Stimulated activated CD8-positive, alpha-beta memory T cell treated with anti-CD3 and anti-CD28 coated beads, Interleukin-2, amount 100 ng/mL, for 48 hours (primary cell): ENCODE results near the gene ITGB7.

Experiments
- DNase-seq, 2 donors: peaks; one replicate each; pipeline ENCODE4 v3.0.0-alpha.2; 2020; ENCODE audit warnings: low read depth in 2 of 2

Gene ITGB7

DNA sequence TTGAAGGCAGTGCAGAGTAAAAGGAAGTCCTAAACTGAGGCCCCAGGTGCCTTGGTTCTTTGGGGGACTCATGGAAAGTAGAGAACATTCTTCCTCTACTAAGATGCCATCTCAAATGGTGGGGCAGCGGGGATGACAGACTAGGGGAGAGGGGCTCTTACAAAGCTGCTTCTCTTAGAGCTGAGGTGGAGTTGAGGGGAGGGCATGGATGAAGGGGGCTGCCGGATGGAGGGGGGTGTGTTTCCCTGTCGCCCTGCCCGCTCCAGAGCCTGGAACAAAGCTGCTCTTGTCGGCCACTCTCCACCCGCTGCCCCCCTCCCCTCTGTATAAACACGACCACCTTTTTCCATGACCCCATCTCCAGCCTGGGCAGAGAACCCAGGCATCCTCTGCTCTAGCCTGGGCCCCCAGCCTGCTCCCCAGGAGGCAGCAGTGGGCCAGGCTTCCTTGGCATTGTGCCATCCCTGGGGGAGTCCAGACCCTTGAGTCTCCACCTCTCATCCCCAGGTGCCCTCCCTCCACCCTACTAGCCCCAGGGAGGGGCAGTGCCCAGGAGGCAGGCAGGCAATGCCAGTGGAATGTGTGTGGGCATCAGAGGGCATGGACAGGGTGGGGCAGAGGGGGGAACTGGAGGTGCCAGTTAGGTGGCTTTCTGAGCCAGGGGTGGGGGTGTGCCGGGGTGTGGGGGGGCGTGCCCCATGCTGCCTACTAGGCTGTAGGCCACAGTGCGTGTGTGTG, 23.2 kb upstream of the ITGB7 start:
- DNase-seq, result no peak

DNA sequence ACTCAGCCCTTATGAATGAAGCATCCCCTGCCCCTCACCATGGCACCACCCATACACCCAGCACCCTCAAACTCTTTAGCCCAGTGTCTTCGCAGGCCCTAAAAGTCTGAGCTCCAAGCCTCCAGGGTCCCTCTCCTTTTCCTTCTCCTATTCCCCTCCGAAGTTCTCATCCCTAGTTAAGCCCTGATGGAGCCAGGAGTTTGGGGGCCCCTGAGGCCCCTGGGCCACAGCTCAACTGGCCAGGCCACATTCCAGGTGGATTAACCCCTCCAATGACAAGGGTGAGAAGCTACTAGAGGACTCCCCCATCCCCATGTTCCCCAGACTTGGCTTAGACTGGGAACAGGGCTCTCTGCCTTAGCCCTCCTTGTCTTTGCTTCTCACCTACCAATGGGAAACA, 22.4 kb upstream of the ITGB7 start:
- DNase-seq, result no peak

DNA sequence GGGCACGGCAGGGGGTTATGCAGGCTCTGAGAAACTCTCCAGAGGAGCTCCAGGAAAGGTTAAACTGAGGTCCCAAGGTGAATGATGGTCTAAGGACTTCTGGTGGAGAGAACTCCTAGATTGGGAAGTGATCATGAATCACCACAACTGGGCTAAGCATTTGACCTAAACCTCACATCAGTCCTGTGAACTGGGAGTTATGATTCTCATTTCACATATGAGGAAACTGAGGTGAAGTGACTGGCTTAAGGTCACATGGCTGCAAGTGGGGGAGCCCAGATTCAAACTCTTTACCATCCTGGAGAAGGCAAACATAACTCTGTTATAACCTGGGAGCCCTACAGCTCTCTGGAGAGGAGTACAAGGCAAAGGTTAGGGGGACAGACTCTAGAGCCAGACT, 20.8 kb upstream of the ITGB7 start:
- DNase-seq, result no peak

DNA sequence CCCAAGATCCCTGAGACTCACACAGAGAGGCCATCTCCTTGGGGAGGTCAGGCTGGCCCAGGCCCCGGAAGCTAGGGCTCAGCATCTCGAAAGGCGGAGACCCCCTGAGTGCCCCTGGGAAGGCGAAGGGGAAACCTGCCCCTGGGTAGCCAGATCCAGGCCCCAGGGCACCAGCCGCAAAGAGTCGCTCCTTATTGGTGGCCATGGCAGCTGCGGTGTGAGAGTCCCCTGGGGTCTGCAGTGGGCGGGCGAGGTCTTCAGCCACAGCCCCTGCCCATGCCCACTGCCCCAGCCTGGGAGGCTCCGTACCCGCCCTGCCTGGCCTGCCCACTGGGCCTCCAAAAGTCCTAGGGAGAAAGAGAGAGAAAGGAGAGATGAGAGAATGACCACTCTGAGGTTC, 20.3 kb upstream of the ITGB7 start:
- DNase-seq, result no peak

DNA sequence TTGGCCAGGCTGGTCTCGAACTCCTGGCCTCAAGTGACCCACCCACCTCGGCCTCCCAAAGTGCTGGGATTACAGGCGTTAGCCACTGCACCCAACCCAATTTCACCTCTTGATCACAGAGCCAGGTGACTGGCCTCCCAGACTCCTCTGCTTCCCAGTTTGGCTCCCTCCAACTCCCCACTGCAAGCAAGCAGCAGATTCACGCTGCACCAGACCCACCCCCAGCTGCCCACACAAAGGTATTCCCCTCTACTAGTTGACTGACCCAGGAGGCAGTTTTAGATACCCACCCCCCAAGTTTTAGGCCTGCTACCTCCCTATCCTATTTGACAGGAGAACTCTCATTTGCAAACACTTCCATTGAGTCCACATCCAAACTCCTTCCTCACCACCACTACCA, 19.8 kb upstream of the ITGB7 start:
- no peak for DNase-seq

DNA sequence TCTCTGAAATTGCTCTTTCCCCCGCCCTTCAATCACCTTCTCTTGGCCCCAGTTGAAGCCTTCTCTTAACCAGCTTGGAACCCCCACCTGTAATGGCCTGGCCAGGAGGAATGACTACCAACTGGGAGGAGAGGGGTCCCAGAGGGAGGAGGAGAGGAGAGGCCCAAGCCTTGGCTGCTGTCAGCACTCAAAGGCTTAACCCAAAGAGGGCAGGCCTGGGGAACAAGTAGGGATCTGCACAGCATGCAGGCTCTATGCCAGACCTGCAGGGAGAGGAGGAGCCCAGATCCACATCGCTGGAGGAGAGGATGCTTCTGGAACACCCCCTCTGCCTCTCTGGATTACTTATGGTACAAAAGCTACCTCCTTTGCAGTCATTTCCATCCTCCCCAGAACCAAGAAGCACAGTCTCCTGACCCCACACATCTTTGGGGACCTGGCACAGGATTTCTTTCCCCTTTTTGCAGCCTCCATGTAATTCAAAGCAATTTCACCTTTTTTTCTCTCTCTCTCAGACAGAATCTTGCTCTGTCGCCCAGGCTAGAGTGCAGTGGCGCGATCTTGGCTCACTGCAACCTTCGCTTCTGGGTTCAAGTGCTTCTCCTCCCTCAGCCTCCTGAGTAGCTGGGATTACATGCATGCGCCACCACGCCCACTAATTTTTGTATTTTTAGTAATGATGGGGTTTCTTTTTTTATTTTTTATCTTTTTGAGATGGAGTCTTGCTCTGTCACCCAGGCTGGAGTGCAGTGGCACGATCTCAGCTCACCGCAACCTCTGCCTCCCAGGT, 18.8 kb upstream of the ITGB7 start:
- DNase-seq, result no peak

DNA sequence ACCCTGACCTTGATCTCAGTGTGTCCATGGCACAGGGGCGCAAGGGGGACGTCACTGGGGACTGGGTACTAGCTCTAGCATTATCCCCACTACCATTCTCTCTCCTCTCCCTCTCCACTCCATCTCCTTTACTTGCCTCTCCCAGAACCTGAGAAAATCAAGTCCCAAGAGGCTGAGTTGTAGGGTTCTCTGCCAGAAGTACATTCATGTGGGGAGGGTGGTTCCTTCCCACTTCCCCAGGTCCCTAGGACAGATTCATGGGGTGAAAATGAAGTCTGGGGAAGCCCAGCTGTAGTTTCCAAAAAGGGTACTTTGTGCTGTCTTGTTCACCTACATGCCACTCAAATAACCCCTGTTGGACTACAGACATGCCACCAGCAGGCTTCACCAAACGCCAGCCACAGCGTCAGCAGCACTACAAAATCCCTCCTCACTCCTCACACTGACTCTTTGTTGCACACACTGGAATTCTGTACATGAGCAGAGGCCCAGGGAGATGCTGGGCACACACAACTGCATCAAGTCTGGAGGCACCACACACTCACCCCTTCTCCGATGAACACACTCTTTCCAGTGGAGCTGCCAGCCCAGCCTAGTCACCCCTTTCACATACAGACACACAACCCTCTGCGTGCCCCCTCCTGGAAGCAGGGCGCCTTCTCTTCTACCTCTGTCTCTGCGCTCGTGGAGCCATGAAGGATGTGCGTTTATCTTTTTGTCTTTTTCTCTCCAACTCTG, 18.0 kb upstream of the ITGB7 start:
- DNase-seq, result no peak

DNA sequence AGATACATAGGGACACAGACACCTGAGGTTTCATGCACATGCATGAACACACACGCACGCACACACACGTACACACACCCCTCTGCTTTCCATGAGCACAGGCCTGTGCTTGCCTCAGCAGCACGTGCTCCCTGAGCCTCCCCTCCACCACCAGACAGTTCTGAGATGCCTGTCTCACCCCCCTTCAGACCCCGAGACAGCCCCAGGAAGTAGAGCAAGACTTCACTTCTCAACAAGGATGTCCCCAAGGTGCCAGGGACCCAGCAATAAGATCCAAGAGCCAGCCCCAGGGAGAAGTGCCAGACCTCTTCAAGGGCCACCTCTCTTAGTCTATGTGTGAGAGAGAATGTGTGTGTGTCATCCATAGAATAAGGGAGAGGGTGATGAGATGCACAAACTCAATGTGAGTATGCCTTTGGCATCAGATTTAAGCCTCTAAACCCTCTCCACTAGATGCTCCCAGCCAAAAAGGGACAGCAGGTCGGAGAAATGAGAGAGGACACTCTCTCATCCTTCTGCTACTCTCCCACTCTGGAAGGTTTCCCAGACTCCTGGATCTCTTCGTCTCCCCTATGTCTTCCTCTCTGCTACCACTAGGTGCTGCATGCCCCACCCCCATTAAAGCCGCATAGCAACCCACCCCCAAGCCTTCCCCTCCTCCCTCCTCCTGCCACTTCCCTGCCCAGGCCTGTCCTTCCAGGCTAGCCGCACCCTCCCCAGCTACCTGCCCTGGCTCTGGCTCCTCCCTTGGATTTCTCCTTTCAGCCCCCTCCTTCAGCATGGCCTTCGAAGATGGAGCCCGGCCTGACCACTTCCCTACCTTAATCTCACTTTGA, 17.2 kb upstream of the ITGB7 start:
- DNase-seq, result no peak

DNA sequence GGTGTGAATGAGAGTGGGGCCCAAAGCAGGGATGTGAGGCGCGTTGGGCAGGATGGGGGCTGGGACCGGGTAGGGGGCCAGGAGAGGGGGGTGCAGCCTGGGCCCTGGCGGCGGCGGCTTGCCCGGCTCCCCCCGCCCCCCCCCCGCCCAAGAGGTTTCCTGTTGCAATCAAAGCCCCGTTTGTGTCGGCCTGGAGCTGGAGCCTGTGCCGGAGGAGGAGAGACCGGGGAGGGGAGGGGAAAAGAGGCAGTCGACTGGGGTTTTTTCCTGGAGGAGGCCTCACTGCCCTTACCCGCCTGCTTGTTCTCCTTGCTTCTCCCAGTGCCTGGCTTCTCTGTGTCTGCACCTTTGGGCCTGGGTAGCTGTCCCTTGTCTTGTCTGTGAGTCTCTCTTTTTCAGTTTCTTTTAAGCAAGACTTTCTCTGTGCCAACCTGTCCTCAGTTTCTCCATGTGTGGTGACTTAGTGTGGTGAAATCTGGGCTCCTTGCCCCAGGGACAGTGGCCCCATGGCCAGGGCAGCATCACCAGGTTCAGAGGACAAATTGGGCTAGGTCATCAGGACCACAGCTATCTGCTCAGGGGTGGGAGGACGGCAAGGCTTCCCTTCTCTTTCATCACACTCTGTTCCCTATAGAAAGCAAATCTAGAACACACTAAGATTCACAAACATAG, 16.5 kb upstream of the ITGB7 start:
- no peak for DNase-seq

DNA sequence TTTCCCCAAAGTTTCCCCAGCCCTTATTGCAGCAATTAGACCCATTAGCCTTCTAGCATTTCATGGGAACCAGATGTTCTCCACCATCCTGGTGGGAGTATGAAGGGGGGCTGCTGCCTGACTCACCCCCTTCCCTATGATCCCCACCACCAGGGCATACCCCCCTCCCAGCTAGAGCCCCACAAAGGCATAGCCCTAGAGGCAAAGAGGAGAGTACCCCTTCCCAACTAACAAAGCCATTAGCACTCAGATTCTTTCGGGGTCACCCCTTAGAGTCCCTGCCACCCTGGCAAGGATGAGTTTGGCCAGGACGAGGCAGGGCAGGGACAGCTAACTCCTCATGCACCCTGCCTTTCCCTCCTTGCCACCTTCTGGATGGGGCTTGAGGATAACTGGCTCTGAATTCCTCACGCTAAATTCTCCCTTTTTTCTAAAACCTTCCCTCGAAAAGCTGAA, 15.8 kb upstream of the ITGB7 start:
- DNase-seq, result no peak

DNA sequence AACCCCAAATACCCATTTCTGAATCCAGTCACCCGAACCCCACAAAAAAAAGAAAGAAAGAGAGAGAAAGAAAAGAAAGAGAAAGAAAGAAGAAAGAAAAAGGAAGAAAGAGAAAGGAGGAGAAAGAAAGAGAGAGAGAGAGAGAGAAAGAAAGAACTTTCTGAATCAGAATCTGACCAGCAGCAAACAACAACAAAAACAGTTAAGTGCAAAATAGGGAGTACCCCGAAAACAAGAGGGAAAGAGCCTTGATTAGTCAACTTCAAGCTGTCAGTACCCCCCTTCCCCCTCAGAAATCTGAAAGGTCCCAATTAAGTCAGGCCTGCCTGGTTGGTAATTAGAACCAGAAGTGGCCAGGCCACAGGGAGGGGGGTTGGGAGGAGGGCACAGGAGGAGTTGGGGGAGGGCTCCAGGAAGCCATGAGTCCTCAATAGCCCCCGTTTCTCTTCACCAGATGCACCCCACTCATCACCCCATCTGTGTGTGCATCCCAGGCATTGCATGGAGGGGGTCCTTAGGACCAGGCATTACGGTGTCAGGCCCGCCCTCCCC, 15.2 kb upstream of the ITGB7 start:
- DNase-seq, result no peak

DNA sequence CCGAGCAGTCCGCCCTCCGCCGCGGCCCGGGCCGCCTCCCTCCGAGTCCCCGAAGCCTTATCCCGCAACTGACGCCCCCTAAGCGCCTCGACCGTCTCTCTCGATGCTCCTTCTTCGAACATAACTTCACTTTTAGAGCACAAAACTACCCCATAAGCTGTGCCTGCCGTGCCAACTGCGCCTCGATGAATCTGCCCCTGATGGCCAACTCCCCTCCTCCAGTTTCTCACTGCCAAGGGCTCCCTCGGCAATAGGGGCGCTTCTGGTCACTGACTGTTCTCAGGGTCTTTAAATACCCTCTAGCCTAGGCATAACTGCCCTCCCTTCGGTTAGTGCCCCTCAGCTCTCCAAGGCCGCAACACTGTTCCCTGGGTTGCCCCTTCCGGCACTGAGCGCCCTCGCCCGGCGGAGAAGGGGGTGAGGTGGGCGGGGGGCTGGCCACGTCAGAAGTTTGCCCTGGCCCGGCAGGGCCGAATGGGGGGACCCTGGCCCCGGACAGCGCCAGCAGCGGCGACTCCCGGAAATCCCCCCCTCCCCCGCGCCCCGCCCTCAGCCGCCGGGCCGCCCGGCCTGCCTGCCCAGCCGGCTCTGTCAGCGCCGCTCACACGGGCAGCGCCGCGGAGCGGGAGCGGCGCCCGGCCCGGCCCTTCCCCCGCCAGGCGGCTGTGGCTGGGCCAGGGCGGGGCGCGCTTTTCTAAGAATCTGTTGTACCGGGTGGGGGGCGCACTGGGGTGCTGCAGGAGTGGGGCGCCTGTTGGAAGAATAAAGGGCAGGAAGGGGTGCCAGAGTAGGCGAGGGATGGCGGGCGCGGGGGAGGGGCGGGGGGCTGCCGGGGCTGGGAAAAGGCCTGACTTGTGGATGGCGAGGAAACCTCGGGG, 14.4 kb upstream of the ITGB7 start:
- DNase-seq, result peak in 1 of 2 donors; percentile 41

DNA sequence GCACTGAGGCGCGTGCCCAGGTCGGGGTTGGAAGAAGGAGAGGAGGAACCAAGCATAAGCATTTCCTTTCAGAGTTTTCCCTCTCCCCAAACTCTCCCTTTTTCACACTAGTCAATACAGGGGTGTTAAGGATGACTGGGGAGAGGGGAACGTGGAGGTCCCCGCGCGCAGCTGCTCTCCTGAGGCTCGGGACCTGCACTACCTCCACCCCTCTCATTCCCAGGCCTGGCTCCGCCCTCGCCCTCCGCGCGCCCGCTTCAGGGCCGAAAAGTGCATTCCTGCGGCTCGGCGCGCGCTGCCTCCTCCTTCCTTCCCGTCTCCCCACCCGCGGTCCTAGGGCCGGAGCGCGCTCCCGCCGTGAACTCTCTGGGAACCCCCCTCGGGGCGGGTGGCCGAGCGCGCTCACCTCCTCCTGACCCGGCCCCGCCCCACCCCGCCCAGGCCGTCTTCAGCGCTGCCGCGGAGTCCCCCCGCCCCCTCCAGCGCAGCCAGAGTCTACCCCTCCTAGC, 13.7 kb upstream of the ITGB7 start:
- peak; percentile 81 to 87 for DNase-seq

DNA sequence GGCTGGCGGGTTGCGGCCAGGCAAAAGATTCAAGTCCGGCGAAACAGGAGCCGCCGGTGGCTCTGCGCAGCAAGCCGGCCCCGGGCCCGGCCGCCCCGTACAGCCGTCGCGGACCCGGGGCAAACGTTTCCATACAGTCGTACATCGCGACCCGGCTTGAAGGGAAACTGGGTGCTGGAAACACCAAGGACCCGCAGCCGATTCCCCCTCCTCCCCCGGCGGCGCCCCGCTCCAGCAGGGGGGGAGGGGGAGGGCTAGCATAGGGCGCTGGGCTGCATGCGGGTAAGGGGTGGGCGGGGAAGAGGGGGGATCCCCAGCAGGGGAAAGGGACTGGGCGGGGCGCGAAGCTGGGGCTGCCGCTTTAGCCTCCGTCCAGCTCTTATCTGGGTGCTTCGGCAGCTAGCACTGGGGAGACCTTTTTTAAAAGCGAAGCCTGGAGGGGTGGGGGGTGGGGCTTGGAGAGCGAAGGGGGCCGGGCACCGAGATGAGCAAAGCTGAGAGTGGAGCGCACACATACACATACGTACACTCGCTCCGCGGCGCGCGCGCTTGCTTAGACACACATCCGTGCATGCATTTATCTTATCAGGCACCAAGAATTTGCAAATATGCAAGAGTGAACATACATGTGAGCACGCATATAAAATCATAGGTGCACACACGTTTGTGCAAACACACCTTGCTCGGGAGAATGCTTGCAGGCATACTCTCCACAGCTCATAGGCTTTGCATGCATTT, 13.1 kb upstream of the ITGB7 start:
- DNase-seq, result peak; percentile 70 to 77

DNA sequence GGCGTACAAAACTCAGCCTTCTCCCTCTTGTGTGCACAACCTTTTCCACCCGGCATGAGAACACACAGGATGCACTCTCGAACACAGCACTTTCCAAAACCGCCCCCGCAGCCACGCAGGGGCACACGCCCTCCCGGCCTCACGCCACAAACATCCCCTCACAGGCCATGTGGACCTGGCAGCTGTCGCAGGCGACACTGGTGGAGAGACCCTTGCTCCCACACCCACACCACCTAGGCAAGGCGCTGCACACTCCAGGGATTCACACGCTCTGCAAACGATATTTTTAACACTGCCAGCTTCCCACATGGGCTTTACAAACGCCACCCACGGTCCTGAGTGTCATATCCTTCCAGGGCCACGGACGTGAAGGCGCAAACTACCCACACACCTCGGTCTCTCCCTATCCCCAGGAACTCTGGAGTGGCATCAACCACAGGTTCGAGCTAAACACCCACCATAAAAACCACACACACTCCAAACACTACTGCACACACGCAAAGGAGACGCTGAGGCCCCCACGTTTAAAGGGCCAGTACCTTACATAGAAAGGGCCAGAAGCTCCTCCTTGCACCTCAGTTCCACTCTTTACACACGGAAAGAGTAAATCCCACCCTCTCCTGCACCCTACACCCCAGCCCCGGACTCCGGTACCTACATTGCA, 12.4 kb upstream of the ITGB7 start:
- peak; percentile 67 to 77 for DNase-seq

DNA sequence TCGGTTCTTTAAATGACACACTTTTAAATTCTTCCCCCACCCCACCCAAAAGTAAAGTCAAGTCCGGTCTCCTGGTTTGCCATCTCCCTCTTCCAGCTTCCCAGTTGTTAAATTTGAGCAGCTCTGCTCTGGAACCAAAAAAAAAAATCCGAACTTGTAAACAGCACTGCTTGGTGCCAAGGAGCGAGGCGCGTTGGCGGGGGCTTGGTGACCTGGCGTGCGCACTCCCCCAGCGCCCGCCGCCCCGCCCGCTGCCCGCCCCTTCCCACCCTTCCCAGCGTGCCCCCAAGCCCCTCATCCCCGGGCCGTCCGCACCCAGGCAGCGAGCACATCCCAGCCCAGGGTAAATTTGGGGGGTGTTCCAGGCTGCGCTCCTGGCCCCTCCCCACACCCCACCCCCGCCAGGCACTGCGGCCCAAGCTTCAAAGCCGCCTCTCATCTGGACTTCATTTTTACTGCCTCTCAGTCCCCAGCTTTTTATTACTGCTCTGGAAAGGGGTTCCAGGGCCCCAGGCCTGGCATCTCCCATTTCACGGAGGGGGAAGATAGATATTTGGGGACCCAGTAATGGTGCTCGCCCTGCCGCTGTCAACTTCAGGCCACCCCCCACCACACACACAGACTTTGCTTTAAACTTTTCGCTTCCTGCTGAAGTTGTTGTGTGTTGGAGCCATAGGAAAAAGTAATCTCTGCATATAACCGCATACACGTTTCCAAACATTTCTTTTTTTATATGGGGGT, 11.7 kb upstream of the ITGB7 start:
- DNase-seq, result no peak

DNA sequence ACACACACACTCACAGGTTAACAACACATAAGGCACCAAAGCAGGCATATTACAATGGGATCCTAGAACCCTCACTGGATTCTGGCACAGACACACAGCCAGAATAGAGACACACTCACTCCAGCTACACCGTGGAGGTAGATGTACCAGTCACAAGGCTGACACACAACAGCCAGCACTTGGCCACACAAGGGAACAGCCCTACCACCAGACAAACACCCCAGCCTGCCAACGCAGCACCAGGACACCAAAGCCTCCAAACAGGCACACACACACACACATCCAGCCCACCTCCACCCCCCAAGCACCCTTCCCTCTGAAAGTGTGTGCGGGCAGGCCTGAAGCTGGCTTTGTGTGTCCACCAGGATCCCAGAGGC, 10.9 kb upstream of the ITGB7 start:
- DNase-seq, result no peak
